HL-60 (cell line): ENCODE results near the gene ATG12.

ENCODE experiments used
- DNase-seq, 2 experiments: peaks; one replicate each; pipeline ENCODE4 v3.0.0-alpha.2; 2010 to 2020; ENCODE audit warnings: low read depth in 1 of 2, low spot score in 1 of 2
- H3K27ac ChIP-seq: fragments of 250-450 bp; sonication (Bioruptor Pico); replicated peaks from 2 replicates; pipeline ENCODE4 v1.5.1; 2020; ENCODE audit warnings: mild to moderate bottlenecking, moderate library complexity
- H3K27me3 ChIP-seq: fragments of 250-450 bp; sonication (Bioruptor Pico); 2 replicates; pipeline ENCODE4 v1.5.1; 2021; ENCODE audit warnings: mild to moderate bottlenecking, moderate library complexity; ENCODE audit not compliant: insufficient read depth, poor library complexity, severe bottlenecking
- H3K4me3 ChIP-seq: replicated peaks from 2 replicates; pipeline ENCODE4 v1.5.1; 2011; ENCODE audit warnings: mild to moderate bottlenecking, control low read depth, low read length; ENCODE audit not compliant: insufficient read depth
- GABPA ChIP-seq: IDR thresholded peaks from 2 replicates; pipeline ENCODE4 v1.6.1; 2012; ENCODE audit warnings: low read depth
- POLR2AphosphoS5 ChIP-seq: IDR thresholded peaks from 2 replicates; pipeline ENCODE4 v1.6.1; 2012; ENCODE audit warnings: low read depth
- SPI1 ChIP-seq: IDR thresholded peaks from 2 replicates; pipeline ENCODE4 v1.6.1; 2012; ENCODE audit warnings: low read depth, mild to moderate bottlenecking, borderline replicate concordance
- TF ChIP-seq, protein P1 (sequence below): IDR thresholded peaks from one replicate; pipeline ENCODE4 v1.5.1; 2011; ENCODE audit warnings: low read length, control low read depth, inconsistent platforms; ENCODE audit not compliant: insufficient read depth
- TF ChIP-seq, protein P2 (sequence below): IDR thresholded peaks from 2 replicates; pipeline ENCODE4 v1.6.1; 2012; ENCODE audit warnings: low read depth; ENCODE audit not compliant: insufficient replicate concordance

The ATG12 gene

GRCh38 chr5:115835481-115835880, 5.9 kb downstream of the ATG12 start:
- H3K27ac ChIP-seq, result no peak overlapping the region
- no peaks in the 10 kb centered on the region for H3K27me3 ChIP-seq
- DNase-seq, result no peak
- TF ChIP-seq, protein P1, sequence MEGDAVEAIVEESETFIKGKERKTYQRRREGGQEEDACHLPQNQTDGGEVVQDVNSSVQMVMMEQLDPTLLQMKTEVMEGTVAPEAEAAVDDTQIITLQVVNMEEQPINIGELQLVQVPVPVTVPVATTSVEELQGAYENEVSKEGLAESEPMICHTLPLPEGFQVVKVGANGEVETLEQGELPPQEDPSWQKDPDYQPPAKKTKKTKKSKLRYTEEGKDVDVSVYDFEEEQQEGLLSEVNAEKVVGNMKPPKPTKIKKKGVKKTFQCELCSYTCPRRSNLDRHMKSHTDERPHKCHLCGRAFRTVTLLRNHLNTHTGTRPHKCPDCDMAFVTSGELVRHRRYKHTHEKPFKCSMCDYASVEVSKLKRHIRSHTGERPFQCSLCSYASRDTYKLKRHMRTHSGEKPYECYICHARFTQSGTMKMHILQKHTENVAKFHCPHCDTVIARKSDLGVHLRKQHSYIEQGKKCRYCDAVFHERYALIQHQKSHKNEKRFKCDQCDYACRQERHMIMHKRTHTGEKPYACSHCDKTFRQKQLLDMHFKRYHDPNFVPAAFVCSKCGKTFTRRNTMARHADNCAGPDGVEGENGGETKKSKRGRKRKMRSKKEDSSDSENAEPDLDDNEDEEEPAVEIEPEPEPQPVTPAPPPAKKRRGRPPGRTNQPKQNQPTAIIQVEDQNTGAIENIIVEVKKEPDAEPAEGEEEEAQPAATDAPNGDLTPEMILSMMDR, result no peak
- TF ChIP-seq POLR2AphosphoS5 (no peak), GABPA (no peak), SPI1 (no peak)
- TF ChIP-seq, protein P2, sequence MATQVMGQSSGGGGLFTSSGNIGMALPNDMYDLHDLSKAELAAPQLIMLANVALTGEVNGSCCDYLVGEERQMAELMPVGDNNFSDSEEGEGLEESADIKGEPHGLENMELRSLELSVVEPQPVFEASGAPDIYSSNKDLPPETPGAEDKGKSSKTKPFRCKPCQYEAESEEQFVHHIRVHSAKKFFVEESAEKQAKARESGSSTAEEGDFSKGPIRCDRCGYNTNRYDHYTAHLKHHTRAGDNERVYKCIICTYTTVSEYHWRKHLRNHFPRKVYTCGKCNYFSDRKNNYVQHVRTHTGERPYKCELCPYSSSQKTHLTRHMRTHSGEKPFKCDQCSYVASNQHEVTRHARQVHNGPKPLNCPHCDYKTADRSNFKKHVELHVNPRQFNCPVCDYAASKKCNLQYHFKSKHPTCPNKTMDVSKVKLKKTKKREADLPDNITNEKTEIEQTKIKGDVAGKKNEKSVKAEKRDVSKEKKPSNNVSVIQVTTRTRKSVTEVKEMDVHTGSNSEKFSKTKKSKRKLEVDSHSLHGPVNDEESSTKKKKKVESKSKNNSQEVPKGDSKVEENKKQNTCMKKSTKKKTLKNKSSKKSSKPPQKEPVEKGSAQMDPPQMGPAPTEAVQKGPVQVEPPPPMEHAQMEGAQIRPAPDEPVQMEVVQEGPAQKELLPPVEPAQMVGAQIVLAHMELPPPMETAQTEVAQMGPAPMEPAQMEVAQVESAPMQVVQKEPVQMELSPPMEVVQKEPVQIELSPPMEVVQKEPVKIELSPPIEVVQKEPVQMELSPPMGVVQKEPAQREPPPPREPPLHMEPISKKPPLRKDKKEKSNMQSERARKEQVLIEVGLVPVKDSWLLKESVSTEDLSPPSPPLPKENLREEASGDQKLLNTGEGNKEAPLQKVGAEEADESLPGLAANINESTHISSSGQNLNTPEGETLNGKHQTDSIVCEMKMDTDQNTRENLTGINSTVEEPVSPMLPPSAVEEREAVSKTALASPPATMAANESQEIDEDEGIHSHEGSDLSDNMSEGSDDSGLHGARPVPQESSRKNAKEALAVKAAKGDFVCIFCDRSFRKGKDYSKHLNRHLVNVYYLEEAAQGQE, result no peak
- no peak overlapping the region for H3K4me3 ChIP-seq

GRCh38 chr5:115831163-115831768, 10.1 kb downstream of the ATG12 start:
- no peak overlapping the region for H3K4me3 ChIP-seq
- DNase-seq, result peak in 1 of 2 experiments; percentile 14
- no peaks in the 10 kb centered on the region for H3K27me3 ChIP-seq
- no peak overlapping the region for H3K27ac ChIP-seq
- TF ChIP-seq SPI1, result no peak; the same call in 1 of the 2 replicates
- no peak for TF ChIP-seq POLR2AphosphoS5
- TF ChIP-seq, protein P1, result no peak

DNA sequence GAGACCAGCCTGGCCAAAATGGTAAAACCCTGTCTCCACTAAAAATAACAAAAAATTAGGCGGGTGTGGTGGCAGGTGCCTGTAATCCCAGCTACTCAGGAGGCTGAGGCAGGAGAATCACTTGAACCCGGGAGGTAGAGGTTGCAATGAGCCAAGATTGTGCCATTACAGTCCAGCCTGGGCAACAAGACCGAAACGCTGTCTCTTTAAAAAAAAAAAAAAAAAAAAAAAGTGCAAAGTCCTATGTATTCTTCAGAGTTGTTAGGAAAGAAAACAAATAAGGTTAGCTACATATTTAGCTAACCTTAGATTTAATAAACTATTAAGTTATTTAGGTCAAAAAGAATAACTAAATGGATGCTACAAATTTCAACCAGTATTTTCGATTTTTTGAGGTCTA, 11.5 kb downstream of the ATG12 start:
- TF ChIP-seq POLR2AphosphoS5 (no peak), GABPA (no peak), SPI1 (no peak)
- TF ChIP-seq, protein P2, result no peak
- TF ChIP-seq, protein P1, result no peak
- H3K4me3 ChIP-seq, result no peak overlapping the region
- H3K27ac ChIP-seq, result no peak overlapping the region
- H3K27me3 ChIP-seq, result no peaks in the 10 kb centered on the region
- no peak for DNase-seq

GRCh38 chr5:115825948-115826347, 15.4 kb downstream of the ATG12 start:
- H3K4me3 ChIP-seq, result no peak overlapping the region
- H3K27ac ChIP-seq, result no peak overlapping the region
- no peak for DNase-seq
- H3K27me3 ChIP-seq, result no peaks in the 10 kb centered on the region
- TF ChIP-seq GABPA (no peak), SPI1 (no peak), POLR2AphosphoS5 (no peak)
- TF ChIP-seq, protein P2, result no peak
- TF ChIP-seq, protein P1, result no peak
